GM12873 (cell line): ENCODE measurements around the gene BTD.

ENCODE experiments used
- CTCF ChIP-seq: IDR thresholded peaks from 2 replicates; pipeline ENCODE4 v1.5.1; 2012; ENCODE audit warnings: low read depth, mild to moderate bottlenecking, moderate library complexity, low read length, control low read depth; ENCODE audit not compliant: insufficient read depth; ENCODE audit errors: missing control alignments

The BTD gene

GRCh38 chr3:15601399-15602145 is at the start of gene BTD, which contains the start of gene HACL1:
Gene BTD (plus strand): TSS chr3:15601745. CDS start chr3:15635440, 33,695 bp downstream.
Gene HACL1 (minus strand): TSS chr3:15601569. CDS start chr3:15601463, 106 bp downstream.
- peak; percentile 48 for TF ChIP-seq CTCF

- no peak for TF ChIP-seq CTCF
Measured at GRCh38 chr3:15551902-15552301, 49.6 kb upstream of the BTD start.

GRCh38 chr3:15553749-15554148 is 47.8 kb upstream of the BTD start:
- TF ChIP-seq CTCF = no peak

- no peak for TF ChIP-seq CTCF
Measured at GRCh38 chr3:15556512-15556911, 45.0 kb upstream of the BTD start.

GRCh38 chr3:15557511-15557946 is 44.0 kb upstream of the BTD start:
- peak; percentile 52 for TF ChIP-seq CTCF

GRCh38 chr3:15558581-15558980 is 43.0 kb upstream of the BTD start:
- no peak for TF ChIP-seq CTCF

- no peak for TF ChIP-seq CTCF
Measured at GRCh38 chr3:15562560-15562959, 39.0 kb upstream of the BTD start.
